Natural killer cell (primary cell): ENCODE results near the gene CRTAC1. TPM values are rescaled to one million over a fixed set of nuclear protein-coding genes. Genes with fewer than 3 reads are reported as not detected.

Experiments
- ATAC-seq, 3 donors: fragments of 150-1000 bp in 2 of 3; fragments of 200-7000 bp in 1 of 3; cut with Tn5 transposase; 1 replicate in 1 of 3; 2 replicates in 2 of 3; pipeline ENCODE4 v1.10.0; 2021; ENCODE audit warnings: mild to moderate bottlenecking in 2 of 3, moderate library complexity in 2 of 3
- DNase-seq, 2 donors: peaks; one replicate each; pipeline versions ENCODE4 v3.0.0 to v3.0.0-alpha.2; 2013 to 2021; ENCODE audit warnings: mixed read lengths in 1 of 2
- H3K27ac ChIP-seq: one replicate; pipeline ENCODE4 v1.5.1; 2013; ENCODE audit warnings: mild to moderate bottlenecking, low read length
- H3K27me3 ChIP-seq: one replicate; pipeline ENCODE4 v1.6.1; 2013; ENCODE audit warnings: low read length; ENCODE audit not compliant: control insufficient read depth, insufficient read depth
- H3K36me3 ChIP-seq: one replicate; pipeline ENCODE4 v1.6.1; 2013; ENCODE audit warnings: low read length; ENCODE audit not compliant: control insufficient read depth, insufficient read depth
- H3K4me1 ChIP-seq: one replicate; pipeline ENCODE4 v1.6.1; 2013; ENCODE audit warnings: low read length; ENCODE audit not compliant: control insufficient read depth, insufficient read depth
- H3K4me3 ChIP-seq: one replicate; pipeline ENCODE4 v1.5.1; 2013; ENCODE audit warnings: low read length
- H3K9me3 ChIP-seq: one replicate; pipeline ENCODE4 v1.6.1; 2013; ENCODE audit warnings: low read length; ENCODE audit not compliant: control insufficient read depth, insufficient read depth
- H3K27ac Mint-ChIP-seq, 2 donors: one replicate each; pipeline ENCODE4 v1.8.0; 2022; ENCODE audit warnings: mild to moderate bottlenecking in 2 of 2, mixed read lengths in 2 of 2, moderate library complexity in 1 of 2
- H3K27me3 Mint-ChIP-seq, 2 donors: one replicate each; pipeline ENCODE4 v1.8.0; 2022; ENCODE audit warnings: low read depth in 2 of 2, mixed read lengths in 2 of 2
- H3K36me3 Mint-ChIP-seq: one replicate; pipeline ENCODE4 v1.8.0; 2022; ENCODE audit warnings: mixed read lengths
- H3K4me1 Mint-ChIP-seq, 2 donors: one replicate each; pipeline ENCODE4 v1.8.0; 2022; ENCODE audit warnings: mixed read lengths in 2 of 2
- H3K4me3 Mint-ChIP-seq: one replicate; pipeline ENCODE4 v1.8.0; 2022; ENCODE audit warnings: mild to moderate bottlenecking, moderate library complexity, mixed read lengths
- H3K9me3 Mint-ChIP-seq, 2 donors: one replicate each; pipeline ENCODE4 v1.8.0; 2022; ENCODE audit warnings: mixed read lengths in 2 of 2
- CTCF ChIP-seq: fragments of 200-600 bp; IDR thresholded peaks from one replicate; pipeline ENCODE4 v1.8.0; 2022; ENCODE audit warnings: antibody characterized with exemption
- WGBS: methylation state at CpG from one replicate; pipeline ENCODE4 v1.1.7; 2013; ENCODE audit warnings: missing lambda C conversion rate; ENCODE audit not compliant: insufficient coverage; 5-methylcytosine and 5-hydroxymethylcytosine counted together
- intact Hi-C: fragments of 100-400 bp; cut with micrococcal nuclease; formaldehyde crosslinking; loops from one replicate; pipeline ENCODE4 v1.14.2; 2022
- total RNA-seq, 4 donors: library from RNA; stranded (reverse); fragments of 120-200 nt in 1 of 4; gene quantifications; one replicate each; pipeline versions ENCODE4 v1.2.3 to v1.2.4, GENCODE V29; 2013 to 2022

The CRTAC1 gene
- total RNA-seq, 3 donors from 2014 or later (not counting 1 experiment from before 2014, with no cell fraction given), result not detected

DNA sequence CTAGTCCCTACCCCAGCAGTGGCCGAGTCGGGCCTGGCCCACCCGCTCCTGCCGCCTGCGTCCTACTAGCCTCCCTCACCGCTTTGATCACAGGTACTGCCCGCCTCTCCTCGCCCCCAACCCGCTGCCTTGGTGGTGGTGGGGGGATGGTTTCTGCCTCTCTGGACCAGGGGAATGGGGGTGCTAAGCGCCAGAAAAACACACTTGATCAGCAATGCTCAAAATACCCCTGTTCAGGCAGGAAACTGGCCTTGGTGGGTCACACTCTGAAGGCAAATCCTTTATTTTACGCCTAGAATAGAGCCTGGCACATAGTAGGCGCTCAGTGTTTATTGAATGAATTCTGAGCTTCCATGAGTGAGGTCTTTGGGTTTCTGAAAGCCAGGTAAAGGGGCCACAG, 1.0 kb upstream of the CRTAC1 start:
- no peaks in the 10 kb centered on the region for H3K9me3 ChIP-seq
- ATAC-seq (no peak), DNase-seq (no peak)
- H3K9me3 Mint-ChIP-seq, result no peaks in the 10 kb centered on the region
- peaks cover 54 to 73% of the 10 kb centered on the region in 2 donors for H3K27me3 Mint-ChIP-seq
- no peaks in the 10 kb centered on the region for H3K36me3 ChIP-seq
- no peak overlapping the region for H3K4me3 ChIP-seq
- no peak overlapping the region for H3K27ac Mint-ChIP-seq
- WGBS, result 48% methylated on average over 3 of the region's 12 CpGs
- intact Hi-C loops, result no loop called here
- H3K4me3 Mint-ChIP-seq, result no peak overlapping the region
- peaks cover 5% of the 10 kb centered on the region in 2 donors for H3K4me1 Mint-ChIP-seq
- no peak for TF ChIP-seq CTCF
- H3K27me3 ChIP-seq, result peaks cover 33% of the 10 kb centered on the region
- H3K27ac ChIP-seq, result no peak overlapping the region
- H3K4me1 ChIP-seq, result no peaks in the 10 kb centered on the region
- no peaks in the 10 kb centered on the region for H3K36me3 Mint-ChIP-seq

DNA sequence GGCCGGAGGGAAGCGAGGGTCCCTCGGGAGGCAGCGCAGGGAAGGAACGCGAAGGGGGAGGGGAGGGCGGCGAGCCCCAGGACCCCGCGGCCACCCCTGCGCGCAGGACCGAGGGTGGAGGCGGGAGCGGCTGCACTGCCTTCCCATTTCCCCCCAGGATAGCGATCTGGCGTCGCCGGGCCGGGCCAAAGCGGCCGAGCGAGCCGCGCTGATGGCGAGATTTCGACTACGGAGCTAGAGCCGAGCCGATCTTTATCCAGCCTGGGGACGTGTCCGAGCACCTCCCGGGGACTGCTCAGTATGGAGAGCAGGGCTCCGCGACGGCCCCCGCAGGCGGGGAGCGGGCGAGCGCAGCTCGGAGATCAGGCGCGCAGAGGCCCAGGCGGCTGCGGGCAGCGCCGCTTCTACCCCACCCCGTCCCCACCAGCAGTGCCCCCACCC, 590 bp upstream of the CRTAC1 start:
- no peak for ATAC-seq
- no peaks in the 10 kb centered on the region for H3K9me3 Mint-ChIP-seq

DNA sequence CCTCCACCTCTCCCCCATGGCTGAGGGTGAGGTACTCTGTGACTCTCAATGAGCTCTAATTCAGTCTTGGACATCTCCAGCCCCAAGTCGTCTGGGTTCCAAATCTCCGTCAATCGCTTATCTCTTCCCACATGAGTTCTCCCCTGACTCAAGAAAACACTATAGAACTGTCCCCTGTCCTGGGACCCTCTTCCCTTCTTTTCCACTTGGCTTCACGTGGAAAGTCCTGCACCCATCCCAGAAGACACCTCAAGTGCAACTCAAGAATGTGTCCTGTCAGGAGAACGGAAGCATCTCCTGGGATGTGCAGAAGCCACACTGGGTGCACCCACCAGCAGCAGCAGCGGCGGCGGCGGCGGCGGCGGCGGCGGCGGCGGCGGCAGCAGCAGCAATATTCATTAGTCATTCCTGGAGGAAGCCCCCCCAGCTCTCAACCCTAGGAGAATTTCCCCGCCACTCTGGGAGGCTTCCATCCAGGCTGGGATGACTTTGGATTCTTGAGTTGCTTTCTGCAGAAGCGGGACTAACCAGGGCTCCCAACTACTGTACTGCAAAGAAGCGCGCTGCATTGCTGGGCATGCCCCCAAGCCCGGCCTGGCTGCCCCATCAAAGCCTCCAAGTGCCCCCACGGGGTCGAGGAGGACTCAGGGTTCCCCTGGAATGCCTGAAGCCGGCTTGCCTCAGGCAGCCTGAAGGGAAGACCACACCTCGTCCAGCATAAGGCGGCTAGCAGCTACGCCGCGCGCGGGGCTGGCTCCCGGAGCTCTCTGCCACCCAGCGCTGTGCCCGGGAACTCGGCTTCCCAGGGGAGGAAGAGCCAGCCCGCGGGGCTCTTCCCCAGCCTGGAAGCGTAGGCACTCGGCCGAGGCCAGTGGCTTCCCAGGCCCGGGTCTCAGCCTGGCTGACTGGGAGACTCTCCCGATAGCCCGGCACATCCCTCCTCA, 1.0 kb downstream of the CRTAC1 start:
- Histone ChIP-seq H3K27me3 (peaks cover 28% of the 10 kb centered on the region), H3K4me1 (no peaks in the 10 kb centered on the region), H3K4me3 (no peak overlapping the region), H3K27ac (no peak overlapping the region), H3K9me3 (no peaks in the 10 kb centered on the region), H3K36me3 (no peaks in the 10 kb centered on the region)
- ATAC-seq (no peak), DNase-seq (no peak)
- Mint-ChIP-seq H3K27ac (no peak overlapping the region), H3K4me1 (peaks cover 5% of the 10 kb centered on the region in 2 donors), H3K4me3 (no peak overlapping the region), H3K9me3 (no peaks in the 10 kb centered on the region), H3K36me3 (no peaks in the 10 kb centered on the region), H3K27me3 (peaks cover 46 to 68% of the 10 kb centered on the region in 2 donors)
- WGBS, result 6% methylated on average over 44 of the region's 44 CpGs
- no peak for TF ChIP-seq CTCF
- intact Hi-C loops, result loop anchor here (2.0 to 5.0 kb wide), 3 partner anchors 117 to 271 kb away; no protein-coding TSS in a partner anchor

More for the DNA sequence above, 590 bp upstream of the CRTAC1 start:
- TF ChIP-seq CTCF, result no peak
- Histone ChIP-seq H3K27ac (no peak overlapping the region), H3K27me3 (peaks cover 33% of the 10 kb centered on the region), H3K9me3 (no peaks in the 10 kb centered on the region), H3K36me3 (no peaks in the 10 kb centered on the region), H3K4me1 (no peaks in the 10 kb centered on the region), H3K4me3 (no peak overlapping the region)
- intact Hi-C loops, result no loop called here
- no peaks in the 10 kb centered on the region for H3K36me3 Mint-ChIP-seq
- peaks cover 50 to 76% of the 10 kb centered on the region in 2 donors for H3K27me3 Mint-ChIP-seq
- 3% methylated on average over 48 of the region's 49 CpGs for WGBS
- no peak overlapping the region for H3K27ac Mint-ChIP-seq
- peaks cover 5% of the 10 kb centered on the region in 2 donors for H3K4me1 Mint-ChIP-seq
- no peak overlapping the region for H3K4me3 Mint-ChIP-seq
- DNase-seq, result no peak
